GM10847 (cell line): Measurements from ENCODE around the gene CLDN10.

Experiments
- POLR2A ChIP-seq: IDR thresholded peaks from 2 replicates; pipeline ENCODE4 v1.6.1; 2011; ENCODE audit not compliant: insufficient read length; ENCODE audit errors: extremely low read depth

Gene CLDN10

DNA sequence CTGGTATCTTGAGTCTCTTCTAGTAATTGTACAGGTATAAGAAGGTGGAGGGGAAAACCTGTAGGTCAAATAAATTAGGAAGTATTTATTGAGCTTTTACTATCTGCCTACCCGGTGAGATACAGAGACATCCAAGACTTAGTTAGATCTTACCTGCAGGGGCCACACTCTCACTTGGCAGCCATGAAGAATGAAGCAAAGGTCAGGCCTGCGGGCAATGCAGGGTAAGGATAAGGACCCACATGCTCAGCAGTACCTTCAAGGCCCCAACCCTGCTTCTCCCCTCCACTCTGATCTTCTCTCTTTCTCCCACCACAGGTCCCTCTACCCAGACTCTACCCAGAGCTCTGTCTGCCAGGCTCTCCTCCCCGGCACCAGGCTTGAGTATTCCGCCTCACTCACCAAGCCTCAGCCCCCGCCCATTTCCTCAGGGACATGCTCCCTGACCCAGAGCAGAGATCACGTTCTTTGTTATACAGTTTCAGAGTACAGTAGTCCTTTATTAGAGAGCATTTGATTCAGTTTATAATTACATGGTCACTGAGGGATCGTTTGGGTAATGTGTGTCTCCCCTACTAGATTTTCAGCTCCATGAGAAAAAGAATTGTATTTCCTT lies 18.9 kb upstream of the CLDN10 start:
- no peak for TF ChIP-seq POLR2A

DNA sequence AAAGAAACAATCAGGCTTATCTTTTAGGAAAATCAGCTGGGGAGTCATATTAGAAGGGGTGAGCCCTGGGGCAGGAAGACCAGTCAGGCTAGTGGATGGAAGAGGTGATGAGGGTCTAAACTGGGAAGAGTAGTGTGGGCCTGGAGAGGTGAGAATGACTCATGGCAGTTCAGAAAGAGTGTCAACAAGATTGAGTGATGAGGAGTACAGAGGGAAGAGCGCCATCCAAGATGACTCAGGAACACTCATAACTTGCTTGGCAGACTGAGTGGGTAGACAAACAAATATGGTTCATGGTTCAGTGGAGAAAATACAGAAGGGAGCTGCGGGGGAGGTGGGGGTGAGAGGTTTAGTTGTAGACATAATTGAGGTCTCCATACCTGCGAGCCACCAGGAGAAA lies 17.3 kb upstream of the CLDN10 start:
- no peak for TF ChIP-seq POLR2A

DNA sequence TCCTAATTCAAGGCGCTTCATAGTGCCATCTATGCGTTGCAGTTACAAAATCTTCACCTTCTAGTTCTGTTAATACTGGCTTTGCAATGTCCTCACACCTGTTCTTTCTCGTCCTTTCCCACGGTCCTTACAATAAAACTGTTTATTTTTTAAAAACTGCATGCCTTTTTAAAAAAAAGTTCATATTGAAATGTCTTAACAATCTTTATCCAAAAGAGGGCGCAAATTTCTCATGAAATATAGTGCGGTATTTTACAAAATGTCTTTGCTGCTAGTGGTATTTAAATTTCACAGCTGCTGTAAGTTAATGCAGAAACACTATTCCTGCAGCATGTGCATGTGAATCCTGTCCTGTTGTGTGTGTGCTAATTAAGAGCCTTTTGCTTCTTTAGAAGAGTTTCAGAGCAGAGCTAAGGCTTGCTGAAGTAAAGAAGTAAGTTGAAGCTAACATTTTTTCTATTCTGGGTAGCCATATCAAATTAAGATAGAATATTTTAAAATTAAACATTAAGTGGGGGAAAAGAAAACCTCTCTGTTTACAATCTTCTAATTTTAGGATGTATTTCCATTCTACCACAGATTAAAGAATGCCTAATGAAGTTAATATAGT lies 15.8 kb upstream of the CLDN10 start:
- TF ChIP-seq POLR2A: no peak

DNA sequence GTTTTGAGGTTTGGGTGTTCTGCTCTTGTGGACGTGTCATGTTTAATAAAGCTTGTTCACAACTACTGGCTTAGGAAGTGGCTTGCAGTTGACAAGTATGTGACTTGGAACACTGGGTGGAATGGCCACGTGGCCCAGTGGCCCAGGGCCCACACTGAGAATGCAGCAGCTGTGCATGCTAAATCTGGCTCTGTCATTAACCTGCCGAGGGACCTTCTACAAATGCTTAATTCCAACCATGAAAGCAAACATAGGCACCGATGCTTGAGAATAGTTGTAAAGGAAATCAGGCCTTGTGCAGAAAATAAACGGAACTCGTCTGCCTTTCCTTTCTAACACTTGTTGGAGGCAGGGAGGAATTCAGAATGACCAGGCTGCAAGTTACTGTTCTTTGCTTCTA lies 11.6 kb upstream of the CLDN10 start:
- TF ChIP-seq POLR2A: no peak

- TF ChIP-seq POLR2A: no peak
These were observed 11.2 kb upstream of the CLDN10 start for GRCh38 chr13:95541308-95541707.

GRCh38 chr13:95541911-95542474 lies 10.5 kb upstream of the CLDN10 start:
- TF ChIP-seq POLR2A: no peak

DNA sequence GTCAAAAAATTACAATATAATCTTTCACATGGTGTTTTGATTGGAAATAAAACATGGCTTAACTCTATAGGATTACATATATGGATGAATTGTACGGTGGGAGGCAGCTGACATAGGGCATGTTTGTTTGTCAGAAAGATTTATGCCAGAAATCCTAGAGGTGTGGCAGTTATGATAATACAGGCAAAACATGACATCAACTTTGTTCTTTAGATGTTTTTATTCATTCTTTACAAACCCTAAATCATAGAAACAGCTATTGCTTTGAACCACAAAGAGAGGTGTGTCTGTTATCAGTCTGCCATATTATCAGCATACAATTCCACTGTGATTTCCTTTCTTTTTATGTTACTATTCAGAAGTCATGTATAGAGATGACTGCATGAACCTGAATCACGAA lies 8.2 kb upstream of the CLDN10 start:
- no peak for TF ChIP-seq POLR2A

- TF ChIP-seq POLR2A: no peak
These were observed 5.6 kb upstream of the CLDN10 start for GRCh38 chr13:95546919-95547318.

GRCh38 chr13:95547531-95548167 lies 4.9 kb upstream of the CLDN10 start:
- TF ChIP-seq POLR2A: no peak

DNA sequence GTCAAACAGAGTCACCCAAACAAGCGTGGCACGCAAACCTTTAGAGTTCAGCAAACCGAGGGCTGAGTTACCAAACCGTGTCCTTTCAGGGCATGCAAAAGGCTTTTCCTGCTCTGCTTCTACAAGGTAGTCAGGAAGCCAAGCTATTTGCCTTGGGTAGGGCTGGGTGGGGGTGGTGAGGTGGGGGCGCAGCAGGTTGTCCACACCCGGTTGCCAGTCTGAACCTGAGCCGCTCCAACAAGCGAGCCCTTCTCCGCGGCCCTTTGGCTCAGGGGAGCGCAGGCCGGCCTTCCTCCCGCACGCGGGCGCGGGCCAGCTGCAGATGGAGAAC lies 347 bp upstream of the CLDN10 start:
- no peak for TF ChIP-seq POLR2A

DNA sequence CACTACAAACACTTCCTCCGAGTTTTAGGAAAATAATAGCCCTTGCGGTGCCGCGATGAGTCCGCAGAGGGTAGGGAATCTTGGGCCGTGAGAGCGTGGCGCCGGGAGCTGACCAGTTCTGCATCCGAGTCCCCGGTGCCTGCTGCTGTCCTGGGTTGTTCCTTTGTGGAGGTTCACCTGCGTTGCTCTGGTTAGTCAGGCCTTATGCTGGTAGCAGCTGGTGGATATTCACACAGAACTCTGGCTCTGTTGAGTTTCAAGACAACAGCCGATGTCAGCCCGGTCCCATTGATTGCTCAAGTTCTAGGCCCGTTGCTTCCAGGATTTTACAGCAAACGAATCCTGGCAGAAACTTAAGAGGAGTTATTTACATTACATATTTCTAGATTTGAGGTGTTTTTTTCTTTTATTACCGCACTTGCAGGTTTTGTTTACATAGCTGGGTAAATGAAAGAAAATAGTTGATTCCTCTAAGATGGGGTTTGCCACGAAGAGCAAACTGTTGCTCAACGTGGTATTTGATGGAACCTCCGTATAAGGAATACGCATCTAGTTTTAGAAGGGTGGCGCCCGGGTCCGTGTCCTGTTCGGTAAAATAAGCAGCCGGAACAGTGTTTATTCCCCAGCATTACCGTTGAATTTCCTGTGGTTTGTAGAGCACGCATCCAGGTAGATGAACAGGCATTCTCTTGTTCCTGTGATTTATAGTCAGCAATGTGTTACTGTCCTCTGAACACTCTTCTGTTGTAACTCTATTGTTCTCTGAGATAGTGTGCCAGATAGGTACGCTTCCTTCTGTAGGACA lies 1.3 kb downstream of the CLDN10 start:
- TF ChIP-seq POLR2A: no peak

DNA sequence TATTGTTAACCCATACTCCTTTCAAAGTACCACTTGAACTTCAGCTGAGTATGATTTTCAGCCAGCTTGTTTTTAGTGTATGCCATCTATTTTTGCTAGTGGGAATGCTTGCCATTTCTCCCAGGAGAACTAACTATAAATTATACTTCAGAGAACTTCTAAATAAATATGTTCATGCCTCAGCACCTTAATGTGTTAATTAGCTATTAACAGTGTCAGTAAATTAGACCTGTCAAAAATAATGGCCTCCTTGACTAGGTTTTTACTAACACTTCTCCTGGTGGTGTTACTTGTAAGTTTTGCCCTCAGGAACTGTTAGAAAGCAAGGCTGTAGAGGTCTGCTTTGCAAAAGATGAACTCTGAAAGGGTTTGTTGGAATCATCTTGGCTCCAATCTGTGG lies 4.5 kb downstream of the CLDN10 start:
- no peak for TF ChIP-seq POLR2A

DNA sequence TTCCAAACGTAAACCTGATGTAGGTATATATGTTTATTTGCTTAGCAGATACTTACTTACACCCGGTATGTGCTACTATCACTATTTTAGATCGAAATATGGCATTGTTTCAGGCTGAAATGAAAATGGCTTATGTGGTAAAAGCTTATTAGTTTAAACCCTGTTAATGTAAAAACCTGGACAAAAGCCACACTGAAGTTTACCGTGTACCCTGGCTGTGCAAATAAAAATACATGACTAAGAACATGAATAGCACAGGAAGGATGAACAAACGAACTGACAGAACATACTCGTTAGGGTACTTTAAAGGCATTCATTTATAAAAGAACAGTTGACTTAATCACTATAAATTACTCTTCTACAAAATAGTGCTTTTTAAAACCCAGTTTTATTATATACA lies 6.6 kb downstream of the CLDN10 start:
- TF ChIP-seq POLR2A: no peak

- no peak for TF ChIP-seq POLR2A
These were observed 7.9 kb downstream of the CLDN10 start for GRCh38 chr13:95560387-95560786.

GRCh38 chr13:95564091-95564490 lies 11.6 kb downstream of the CLDN10 start:
- no peak for TF ChIP-seq POLR2A

GRCh38 chr13:95564733-95565291 lies 12.3 kb downstream of the CLDN10 start:
- TF ChIP-seq POLR2A: no peak

GRCh38 chr13:95568131-95568530 lies 15.6 kb downstream of the CLDN10 start:
- TF ChIP-seq POLR2A: no peak
